Mammary epithelial cell (primary cell): ENCODE results near the gene GPR137C.

Experiments
- CTCF ChIP-seq, 2 donors: IDR thresholded peaks in 1 of 2; conservative IDR thresholded peaks in 1 of 2; 2 replicates each; pipeline ENCODE4 v1.5.1; 2011 to 2012; ENCODE audit warnings: inconsistent platforms in 2 of 2, low read length in 2 of 2, mild to moderate bottlenecking in 2 of 2, control low read depth in 1 of 2, low read depth in 1 of 2; ENCODE audit not compliant: insufficient read depth in 1 of 2; ENCODE audit errors: extremely low read depth in 1 of 2
- EZH2 ChIP-seq: IDR thresholded peaks from 2 replicates; pipeline ENCODE4 v1.6.1; 2012; ENCODE audit warnings: low read length, inconsistent platforms, borderline replicate concordance

GRCh38 chr14:52609445-52610044 is 56.9 kb downstream of the GPR137C start:
- TF ChIP-seq CTCF (conservative IDR thresholded peaks at IDR 0.05 in 1 of 2, IDR thresholded peaks at IDR 0.05 in 1 of 2; ENCODE audit: extremely low read depth in 1 of 2, insufficient read depth in 1 of 2, low read depth in 1 of 2, low read length in 2 of 2) (no peak), EZH2 (no peak)
